NCI-H2029 (cell line): ENCODE data around the gene PAPSS1.
"Not testable (repeated sequence)": the region's sequence is repeated elsewhere in the genome, so short reads cannot be mapped to it uniquely, and the experiment has no call there.

Source experiments
- DNase-seq: peaks from one replicate; lab custom pipeline; 2025; lab: John Stamatoyannopoulos, UW

The PAPSS1 gene

DNA sequence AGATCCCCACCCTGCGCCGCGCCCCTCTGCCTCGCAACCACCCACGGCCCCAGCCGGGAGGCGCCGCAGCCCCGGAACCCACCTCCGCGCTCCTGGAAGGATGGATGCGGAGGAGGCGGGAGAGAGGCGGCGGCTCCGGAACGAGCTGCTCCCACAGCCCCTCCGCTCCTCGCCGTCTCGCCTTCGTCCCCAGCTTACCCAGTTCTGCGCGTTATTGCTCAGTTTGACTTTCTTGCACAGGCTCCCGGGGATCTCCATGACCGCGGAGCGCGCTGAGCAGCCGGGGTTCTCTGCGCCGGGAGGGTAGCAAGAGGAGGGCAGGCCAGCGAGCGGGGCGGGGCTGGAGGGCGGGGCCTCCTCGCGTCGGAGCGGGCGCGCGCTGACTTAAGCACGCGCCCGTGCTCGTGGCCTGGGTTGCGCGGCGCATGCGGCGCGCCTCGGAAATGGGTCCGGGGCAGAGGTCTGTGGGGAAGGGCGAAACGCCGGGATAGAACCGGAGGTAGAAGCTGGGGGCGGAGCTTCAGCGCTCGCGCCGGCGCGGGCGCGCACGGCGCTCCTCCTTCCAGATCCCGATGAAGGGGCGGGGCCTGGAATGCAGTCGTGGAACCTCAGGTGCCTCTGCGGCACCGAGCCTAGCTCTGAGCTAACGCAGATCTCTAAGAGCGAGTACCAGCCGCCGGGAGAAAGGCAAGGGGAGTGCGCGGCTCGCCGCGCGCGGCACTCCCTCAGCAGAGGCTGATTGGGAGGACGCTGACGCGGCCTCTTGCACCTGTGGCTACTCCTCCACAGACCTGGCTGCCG, at the start of gene PAPSS1:
Gene PAPSS1, minus strand, starts transcription at position 313 of the 801 bp plus-strand sequence. Its CDS starts 55 bp downstream, at position 258.
- peak; percentile 96 for DNase-seq

DNA sequence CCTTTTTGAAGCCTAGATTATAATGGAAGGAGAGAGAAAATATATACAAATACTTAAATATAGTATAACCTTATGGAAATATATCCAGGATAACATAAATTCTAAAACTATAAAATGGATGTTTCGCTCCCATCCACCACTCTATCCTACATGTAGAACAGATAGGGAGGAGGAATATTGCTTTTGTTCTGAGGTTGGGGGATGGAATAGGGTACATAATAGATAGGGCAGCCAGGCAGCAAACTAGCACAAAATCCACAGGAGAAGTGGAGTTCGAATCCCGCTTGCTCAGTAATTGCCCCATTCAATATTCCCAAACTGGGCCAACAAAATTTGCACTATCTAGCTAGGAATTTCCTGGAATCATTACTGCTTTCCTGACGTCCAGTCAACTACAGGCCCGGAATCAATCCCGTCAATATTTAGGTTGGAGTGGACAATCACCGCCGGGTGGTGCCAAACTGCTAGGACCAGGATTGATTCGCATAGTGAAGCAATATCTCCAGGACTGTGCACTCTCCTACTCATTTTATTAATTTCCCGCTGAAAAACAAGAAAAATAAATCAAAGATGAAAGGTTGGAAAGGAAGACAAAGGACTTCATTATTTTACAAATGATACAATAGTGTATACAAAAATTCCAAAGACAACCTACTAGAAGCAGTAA, 40.4 kb upstream of the PAPSS1 start:
- DNase-seq, result no peak

DNA sequence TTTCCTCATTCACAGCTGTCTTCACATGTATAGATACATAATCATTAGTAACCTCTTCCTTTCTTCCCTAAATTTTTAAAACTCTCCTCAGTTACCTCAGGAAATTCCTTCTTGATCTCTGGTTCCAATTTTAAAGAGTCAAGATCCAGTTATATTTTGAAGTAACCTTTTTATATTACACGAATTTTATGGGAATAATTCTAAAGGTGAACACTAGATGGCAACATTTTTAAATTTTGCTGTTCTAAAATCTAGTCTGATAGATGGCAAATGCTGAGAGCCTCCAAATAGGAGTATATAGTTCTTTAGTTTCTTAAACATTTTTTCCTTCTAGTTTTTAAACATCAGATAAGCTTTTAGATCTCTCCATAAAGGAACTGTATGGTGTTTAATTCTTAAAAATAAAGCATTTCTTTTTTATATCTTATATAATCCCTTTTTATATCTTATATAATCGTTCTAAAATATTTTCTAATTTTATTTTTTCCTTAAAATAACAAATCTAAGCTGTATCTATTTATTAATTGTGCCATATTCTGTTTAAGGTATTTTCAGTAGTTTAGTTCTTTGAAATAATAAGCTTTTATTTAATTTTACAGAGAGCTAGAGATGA, 37.9 kb upstream of the PAPSS1 start:
- peak; percentile 4 for DNase-seq

DNA sequence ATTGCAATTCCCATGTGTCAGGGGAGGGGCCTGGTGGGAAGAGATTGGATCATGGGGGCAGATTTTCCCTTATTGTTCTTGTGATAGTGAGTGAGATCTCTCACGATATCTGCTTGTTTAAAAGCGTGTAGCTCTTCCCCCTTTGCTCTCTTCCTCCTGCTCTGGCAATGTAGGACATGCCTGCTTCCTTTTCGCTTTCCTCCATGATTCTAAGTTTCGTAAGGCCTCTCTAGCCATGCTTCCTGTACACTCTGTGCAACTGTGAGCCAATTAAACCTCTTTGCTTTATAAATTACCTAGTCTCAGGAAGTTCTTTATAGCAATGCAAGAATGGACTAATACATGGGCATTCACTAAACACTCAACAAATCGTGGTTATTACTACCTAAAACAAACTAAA, 37.2 kb upstream of the PAPSS1 start:
- no peak for DNase-seq

DNA sequence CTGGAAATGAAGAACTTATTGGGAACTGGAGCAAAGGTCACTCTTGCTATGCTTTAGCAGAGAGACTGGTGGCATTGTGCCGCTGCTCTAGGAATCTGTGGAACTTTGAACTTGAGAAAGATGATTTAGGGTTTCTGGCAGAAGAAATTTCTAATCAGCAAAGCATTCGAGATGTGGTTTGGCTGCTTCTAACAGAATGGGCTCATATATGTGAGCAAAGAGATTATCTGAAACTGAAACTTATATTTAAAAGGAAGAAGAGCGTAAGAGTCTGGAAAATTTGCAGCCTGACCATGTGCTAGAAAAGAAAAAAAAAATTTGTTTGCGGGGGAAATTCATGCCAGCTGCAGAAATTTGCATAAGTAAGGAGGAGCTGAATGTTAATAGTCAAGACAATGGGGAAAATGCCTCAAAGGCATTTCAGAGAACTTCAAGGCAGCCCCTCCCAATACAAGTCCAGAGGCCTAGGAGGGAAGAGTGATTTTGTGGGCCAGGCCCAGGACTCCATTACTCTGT, 35.9 kb upstream of the PAPSS1 start:
- no peak for DNase-seq

DNA sequence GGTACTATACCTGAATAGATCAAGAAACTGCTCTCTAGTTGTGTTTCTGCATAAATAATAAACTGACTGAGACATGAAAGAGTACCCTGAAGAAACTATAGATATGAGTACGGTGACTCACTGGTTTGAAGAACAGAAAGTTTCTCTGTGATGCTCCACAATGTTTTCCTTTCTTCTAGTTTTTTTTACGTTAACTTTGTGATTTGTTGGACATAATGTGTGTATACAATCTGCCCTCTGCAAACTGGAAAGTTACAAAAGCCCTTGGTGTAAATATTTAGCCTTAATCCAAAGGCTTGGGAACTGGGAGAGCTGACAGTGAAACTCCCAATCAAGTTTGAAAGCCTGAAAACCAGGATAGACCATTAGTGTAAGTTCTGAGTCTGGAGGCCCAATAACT, 31.6 kb upstream of the PAPSS1 start:
- no peak for DNase-seq

DNA sequence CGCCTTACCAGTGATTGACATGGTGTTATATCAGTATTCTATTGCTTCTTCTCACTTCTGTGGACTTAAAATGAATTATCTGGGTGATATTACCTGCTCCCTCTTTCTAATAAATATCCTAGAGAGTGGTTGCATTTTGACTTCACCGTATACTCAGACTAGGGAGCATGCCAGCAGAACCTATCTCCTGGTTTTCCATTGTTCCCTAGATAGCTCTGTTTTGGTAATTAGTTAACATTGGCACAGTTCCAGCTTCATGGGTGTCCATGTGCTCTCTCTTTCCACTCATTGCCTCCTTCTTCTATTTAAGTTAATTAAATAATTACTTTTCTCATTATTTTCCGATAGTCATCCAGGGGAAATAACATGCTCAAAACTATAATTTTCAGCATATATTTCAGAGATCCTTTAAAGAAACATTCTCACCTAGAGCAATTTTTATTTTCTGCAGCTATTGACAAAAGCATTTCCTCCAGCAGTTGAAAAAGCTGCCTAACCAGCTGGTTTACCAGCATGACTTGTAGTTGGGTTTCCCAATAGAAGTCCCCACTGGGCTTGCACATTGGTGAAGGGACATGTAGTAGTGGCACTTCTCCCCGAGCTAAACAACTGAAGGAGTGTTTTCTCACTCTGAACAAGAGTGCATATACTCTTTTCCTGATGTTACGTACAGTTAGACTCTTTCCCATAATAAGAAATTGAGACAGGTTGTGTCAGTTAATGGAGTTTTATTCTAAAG, 27.9 kb upstream of the PAPSS1 start:
- peak; percentile 74 for DNase-seq

DNA sequence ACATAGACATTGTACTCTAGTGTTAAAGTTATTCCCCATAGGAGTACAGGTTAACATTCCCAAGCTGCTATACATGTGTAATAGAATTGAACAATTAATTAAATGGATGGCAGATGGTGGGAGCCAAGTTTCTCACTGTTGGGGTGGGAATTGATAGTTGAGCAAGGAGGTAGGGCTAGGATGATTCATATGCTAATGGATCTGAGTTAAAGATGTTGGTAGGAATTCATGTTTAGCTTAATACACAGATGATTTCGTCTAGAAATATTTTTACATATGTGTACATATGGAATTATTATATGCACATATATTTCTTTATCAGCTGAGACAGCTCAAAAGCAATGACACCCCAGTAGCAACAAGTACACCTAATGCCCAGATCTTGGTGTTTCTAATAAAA, 26.1 kb upstream of the PAPSS1 start:
- DNase-seq, result no peak

DNA sequence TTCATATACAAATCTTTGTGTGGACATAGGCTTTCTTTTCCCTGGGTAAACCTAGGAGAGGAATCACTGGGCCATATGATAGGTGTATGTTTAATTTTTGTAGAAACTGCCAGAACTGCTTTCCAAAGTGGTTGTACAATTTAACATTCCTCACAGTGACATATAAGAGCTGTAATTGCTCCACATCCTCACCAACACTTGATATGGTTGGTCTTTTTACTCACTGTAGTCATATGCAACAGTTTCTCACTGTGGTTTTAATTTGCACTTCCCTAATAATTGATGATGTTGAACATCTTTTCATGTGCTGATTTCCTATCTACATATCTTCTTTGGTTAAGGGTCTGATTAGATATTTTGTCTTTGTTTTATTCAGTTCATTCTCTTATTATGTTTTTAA, 24.5 kb upstream of the PAPSS1 start:
- DNase-seq, result no peak

DNA sequence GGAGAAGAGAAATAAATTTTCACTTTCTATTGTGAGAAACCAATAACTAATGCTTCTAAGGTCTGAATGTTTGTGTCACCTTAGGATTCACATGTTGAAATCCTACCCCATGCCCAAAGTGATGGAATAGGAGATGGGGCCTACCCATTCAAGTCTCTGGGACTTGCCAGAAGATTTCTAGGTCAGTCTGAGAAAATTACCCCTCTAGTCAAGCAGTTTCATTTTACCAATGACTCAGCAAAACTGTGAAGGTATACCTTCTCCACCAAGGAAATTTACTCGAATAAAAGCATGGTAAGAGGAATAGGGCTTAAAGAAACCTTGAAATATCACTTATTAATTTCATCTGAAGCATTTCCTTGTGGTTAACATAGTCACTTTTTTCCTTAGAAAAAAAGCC, 23.5 kb upstream of the PAPSS1 start:
- no peak for DNase-seq

DNA sequence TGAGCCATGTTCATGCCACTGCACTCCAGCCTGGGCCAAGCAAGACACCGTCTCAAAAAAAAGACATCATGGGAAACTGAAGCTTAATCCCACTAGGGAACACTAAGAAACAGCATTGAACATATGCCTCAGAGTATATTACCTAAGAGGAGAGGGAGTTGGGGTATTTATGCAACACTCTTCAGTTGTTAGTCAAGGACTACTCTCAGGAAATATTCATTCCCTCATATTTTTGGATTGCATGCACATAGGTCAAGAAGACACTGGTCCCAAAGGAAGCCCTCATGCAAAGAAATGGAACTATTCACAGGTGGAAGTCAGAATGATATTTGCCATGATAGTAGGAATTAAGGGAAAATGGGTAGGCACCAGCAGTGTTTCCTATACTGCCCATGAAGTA, 22.8 kb upstream of the PAPSS1 start:
- DNase-seq, result no peak

DNA sequence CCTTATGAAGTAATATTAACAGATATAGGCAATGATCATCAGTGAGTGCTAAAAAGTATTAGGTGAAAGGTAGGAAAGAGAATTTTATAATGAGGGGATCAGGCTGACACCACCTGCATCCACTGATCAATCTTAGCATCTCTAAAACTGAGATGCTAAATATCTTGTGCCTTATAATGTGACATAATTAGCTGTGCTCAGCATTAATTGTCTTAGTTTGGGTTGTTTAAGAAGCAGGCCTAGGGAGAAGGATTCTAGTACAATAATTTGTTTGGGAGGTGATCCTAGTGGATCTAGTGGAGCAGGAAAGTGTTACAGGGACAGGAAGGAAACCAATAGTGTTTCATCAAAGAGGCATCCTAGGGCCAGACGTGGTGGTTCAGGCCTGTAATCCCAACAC, 22.2 kb upstream of the PAPSS1 start:
- DNase-seq, result no peak

DNA sequence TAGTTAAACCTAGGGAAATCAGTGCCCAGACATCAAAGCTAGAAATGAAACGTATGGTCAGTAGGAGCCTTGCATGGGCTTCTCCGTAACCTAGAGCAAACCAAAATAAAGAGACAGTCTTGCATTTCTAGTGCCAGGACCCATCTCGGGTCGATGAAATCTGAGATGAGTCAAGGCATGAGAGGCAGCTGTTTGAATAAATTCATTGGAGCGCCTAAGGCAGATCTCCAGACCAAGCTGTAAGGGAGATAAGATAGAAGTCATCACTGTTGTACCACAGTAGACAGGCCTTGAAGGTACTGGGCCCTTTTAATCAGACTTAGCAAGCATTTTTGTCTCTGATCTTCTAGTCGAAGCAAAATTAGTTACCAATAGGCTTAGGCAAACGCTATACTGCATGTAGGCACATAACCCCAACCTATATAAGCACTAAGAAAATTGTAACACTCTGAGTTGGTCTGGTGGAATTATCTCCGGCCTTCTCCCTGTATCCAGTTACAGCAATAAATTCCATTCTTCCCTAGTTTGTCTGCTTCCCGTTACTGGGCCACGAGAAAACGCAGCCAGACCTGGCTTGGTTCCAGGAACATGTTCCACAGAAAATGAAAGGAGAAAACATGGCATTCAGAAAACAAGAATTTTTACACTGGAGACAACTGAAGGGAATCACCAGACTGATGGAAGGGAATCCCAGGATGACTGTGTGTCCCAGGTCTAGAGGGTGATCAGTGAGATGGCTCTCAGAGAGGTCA, 21.1 kb upstream of the PAPSS1 start:
- DNase-seq, result no peak

DNA sequence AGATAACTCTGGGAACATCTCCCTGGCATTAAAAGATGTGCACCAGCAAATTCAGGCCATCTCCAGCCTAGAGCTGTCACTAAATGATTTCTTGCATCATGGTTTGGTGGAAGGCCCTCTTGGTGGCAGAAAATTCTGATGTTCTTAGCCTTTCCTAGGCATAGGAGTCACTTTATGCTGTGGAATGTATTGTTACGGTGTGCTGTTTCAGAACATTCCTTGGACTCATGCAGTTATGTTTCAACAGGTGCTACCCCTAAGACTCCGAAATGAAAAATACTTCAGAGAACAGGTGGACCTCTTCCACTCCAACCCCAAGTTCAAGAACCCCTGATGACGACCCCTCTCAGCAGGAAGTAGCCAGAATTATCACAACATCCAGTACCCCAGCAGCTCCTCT, 20.3 kb upstream of the PAPSS1 start:
- no peak for DNase-seq

DNA sequence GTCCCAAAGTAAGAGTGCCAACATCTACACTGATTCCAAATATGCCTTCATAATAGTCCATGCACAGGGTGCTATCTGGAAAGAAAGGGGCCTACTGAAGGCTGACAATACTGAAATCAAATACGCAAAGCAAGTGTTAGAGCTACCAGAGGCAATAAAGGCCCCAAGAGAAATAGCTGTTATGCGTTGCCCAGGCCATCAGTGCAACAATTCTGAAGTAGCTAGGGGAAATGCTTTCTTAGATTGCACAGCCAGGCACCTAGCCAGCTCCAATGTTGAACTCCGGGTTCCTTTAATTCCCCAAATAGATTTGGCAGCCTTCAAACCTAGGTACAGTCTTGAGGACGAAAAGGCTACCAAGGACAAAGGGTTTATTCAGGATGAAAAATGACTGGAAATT, 17.4 kb upstream of the PAPSS1 start:
- DNase-seq, result no peak

DNA sequence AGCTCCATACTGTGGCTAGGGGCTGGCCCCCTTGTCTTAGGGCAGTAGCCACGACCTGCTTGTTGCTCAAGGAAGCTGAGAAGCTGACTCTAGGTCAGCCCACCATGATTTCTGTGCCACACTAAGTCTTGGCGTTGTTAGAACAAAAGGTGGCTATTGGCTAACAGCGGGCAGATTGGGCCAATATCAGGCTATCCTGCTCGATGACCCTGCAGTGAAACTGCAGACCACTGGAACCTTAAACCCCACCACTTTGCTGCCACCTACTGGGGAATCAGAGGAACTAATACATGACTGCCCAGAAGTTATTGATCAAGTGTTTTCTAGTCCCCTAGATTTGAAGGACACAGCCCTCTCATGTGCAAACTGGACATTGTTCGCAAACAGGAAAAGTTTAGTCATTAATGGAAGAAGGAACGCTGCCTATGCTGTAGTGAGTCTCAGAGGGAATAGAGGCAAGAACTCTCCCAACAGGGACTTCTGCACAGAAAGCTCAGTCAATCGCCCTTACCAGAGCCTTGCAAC, 17.0 kb upstream of the PAPSS1 start:
- peak; percentile 26 for DNase-seq

DNA sequence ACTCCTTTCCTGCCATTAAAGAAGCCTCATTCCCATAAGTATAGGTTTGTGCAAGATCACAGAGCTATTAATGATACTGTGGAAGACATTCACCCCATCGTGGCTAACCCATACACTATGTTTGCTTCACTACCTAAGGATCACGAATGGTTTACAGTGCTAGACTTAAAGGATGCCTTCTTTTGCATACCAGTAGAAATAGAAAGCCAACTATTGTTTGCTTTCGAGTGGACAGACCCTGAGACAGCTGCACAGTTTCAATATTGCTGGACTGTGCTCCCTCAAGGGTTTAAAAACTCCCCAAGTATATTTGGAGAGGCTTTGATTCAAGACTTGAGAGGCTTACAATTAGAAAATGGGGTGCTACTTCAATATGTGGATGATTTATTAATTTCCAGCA, 16.0 kb upstream of the PAPSS1 start:
- no peak for DNase-seq

DNA sequence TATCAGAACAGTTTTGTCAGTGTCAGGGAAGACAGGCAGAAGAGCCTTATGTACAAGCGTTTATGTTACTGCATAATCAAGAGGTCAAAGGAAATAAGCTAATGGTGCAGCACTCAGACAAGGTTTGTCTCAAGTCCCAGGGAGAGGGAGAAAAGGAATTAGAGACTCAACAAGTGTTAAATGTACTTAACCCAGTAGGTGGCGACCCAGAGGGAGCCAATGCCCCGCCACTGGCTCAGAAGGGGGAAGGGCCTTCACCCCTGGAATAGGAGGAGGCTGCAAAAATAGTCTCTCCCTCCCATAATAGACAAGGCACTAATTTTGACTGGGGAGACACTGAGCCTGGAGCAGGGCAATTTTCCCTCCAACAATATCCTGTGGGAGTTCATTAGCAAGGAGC, 14.1 kb upstream of the PAPSS1 start:
- DNase-seq, result no peak

DNA sequence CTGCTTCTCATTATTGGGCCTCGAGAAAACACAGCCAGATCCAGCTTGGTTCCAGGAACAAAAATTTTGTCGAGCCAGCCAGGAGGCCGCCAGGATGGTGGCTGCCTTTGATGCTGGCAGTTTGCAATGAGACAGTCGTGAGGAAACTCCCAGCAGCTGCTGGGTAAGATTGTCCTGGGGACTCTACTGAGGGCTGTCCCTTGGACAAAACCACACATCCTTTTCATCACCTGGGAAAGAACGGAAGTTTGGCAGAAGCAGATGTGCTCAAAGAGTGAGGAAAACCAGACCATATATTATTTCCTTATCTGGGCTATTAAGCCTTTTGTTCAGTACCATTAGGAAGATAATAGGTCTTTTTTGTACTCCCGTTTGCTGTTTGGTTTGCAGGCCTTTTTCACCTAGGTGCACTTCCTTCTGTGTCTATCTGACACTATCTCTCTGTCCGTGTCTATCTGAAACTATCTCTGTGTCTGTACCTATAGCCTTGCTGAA, 13.4 kb upstream of the PAPSS1 start:
- no peak for DNase-seq

DNA sequence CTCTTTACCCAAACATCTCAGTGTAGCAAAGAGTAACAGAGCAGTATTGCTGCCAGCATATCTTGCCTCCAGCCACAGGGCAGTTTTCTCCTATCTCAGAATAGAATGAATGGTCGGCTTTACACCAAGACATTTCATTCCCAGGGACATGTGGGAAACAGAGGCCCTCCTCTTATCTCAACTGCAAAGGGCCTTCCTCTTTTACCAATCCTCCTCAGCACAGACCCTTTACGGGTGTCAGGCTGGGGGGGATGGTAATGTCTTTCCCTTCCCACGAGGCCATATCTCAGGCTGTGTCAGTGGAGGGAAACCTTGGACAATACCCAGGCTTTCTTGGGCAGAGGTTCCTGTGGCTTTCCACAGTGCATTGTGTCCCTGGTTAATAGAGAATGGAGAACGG, 9.0 kb upstream of the PAPSS1 start:
- DNase-seq, result not testable (repeated sequence)
